H9 (cell line): ENCODE data around the gene PRKCI. TPM values are rescaled to one million over a fixed set of nuclear protein-coding genes. Genes with fewer than 3 reads are reported as not detected.

Experiments
- DNase-seq: peaks from one replicate; pipeline ENCODE4 v3.0.0-alpha.2; 2017
- H2AFZ ChIP-seq: one replicate; pipeline ENCODE4 v1.6.1; 2013; ENCODE audit warnings: mild to moderate bottlenecking, low read length, control low read depth, moderate library complexity
- H2AK5ac ChIP-seq: 2 replicates; pipeline ENCODE4 v1.6.1; 2013; ENCODE audit warnings: low read length, control low read depth, mixed read lengths; ENCODE audit not compliant: insufficient read length
- H2BK120ac ChIP-seq: one replicate; pipeline ENCODE4 v1.6.1; 2013; ENCODE audit warnings: low read depth, mild to moderate bottlenecking, low read length, control low read depth, inconsistent platforms; ENCODE audit not compliant: poor library complexity, severe bottlenecking
- H2BK12ac ChIP-seq: 2 replicates; pipeline ENCODE4 v1.6.1; 2013; ENCODE audit warnings: low read length, control low read depth, mixed read lengths, low read depth; ENCODE audit not compliant: insufficient read length
- H2BK15ac ChIP-seq: 2 replicates; pipeline ENCODE4 v1.6.1; 2013; ENCODE audit warnings: low read depth, low read length, control low read depth
- H2BK20ac ChIP-seq: one replicate; pipeline ENCODE4 v1.6.1; 2013; ENCODE audit warnings: low read depth, mild to moderate bottlenecking, low read length, control low read depth, inconsistent platforms; ENCODE audit not compliant: poor library complexity, severe bottlenecking
- H2BK5ac ChIP-seq: 2 replicates; pipeline ENCODE4 v1.6.1; 2013; ENCODE audit warnings: low read length, control low read depth, mixed read lengths; ENCODE audit not compliant: insufficient read length
- H3K14ac ChIP-seq: 2 replicates; pipeline ENCODE4 v1.6.1; 2013; ENCODE audit warnings: low read length, control low read depth; ENCODE audit not compliant: insufficient read depth
- H3K18ac ChIP-seq: 2 replicates; pipeline ENCODE4 v1.6.1; 2013; ENCODE audit warnings: low read depth, mild to moderate bottlenecking, mixed read lengths, low read length, control low read depth; ENCODE audit not compliant: insufficient read length
- H3K23ac ChIP-seq: 2 replicates; pipeline ENCODE4 v1.6.1; 2013; ENCODE audit warnings: low read length, control low read depth, mixed read lengths, low read depth; ENCODE audit not compliant: insufficient read length
- H3K23me2 ChIP-seq: 2 replicates; pipeline ENCODE4 v1.6.1; 2013; ENCODE audit warnings: low read depth, mild to moderate bottlenecking, mixed read lengths, low read length, control low read depth; ENCODE audit not compliant: insufficient read length, poor library complexity, severe bottlenecking
- H3K27ac ChIP-seq: 2 replicates; pipeline ENCODE4 v1.5.1; 2013; ENCODE audit warnings: low read length, control low read depth, mixed read lengths, low read depth; ENCODE audit not compliant: insufficient read length
- H3K27me3 ChIP-seq: 2 replicates; pipeline ENCODE4 v1.6.1; 2013; ENCODE audit warnings: low read length, control low read depth, inconsistent platforms; ENCODE audit not compliant: insufficient read depth
- H3K4ac ChIP-seq: 2 replicates; pipeline ENCODE4 v1.6.1; 2013; ENCODE audit warnings: low read depth, mild to moderate bottlenecking, control low read depth, inconsistent platforms, low read length, moderate library complexity
- H3K4me1 ChIP-seq: 2 replicates; pipeline ENCODE4 v1.6.1; 2013; ENCODE audit warnings: low read length, control low read depth, inconsistent platforms; ENCODE audit not compliant: insufficient read depth
- H3K4me2 ChIP-seq: 2 replicates; pipeline ENCODE4 v1.6.1; 2013; ENCODE audit warnings: low read length, control low read depth, mixed read lengths; ENCODE audit not compliant: insufficient read length, insufficient read depth
- H3K56ac ChIP-seq: 2 replicates; pipeline ENCODE4 v1.6.1; 2013; ENCODE audit warnings: low read depth, mild to moderate bottlenecking, mixed read lengths, low read length, control low read depth; ENCODE audit not compliant: insufficient read length
- H3K79me1 ChIP-seq: 2 replicates; pipeline ENCODE4 v1.6.1; 2013; ENCODE audit warnings: low read depth, mild to moderate bottlenecking, moderate library complexity, low read length, control low read depth, inconsistent platforms; ENCODE audit not compliant: insufficient read depth, poor library complexity, severe bottlenecking
- H3K79me2 ChIP-seq: 2 replicates; pipeline ENCODE4 v1.6.1; 2013; ENCODE audit warnings: low read length, control low read depth, inconsistent platforms; ENCODE audit not compliant: insufficient read depth
- H3K9ac ChIP-seq: 2 replicates; pipeline ENCODE4 v1.6.1; 2013; ENCODE audit warnings: low read length, control low read depth, mixed read lengths; ENCODE audit not compliant: insufficient read length; ENCODE audit errors: extremely low read depth
- H3K9me3 ChIP-seq: one replicate; pipeline ENCODE4 v1.6.1; 2013; ENCODE audit warnings: low read depth, low read length, inconsistent platforms; ENCODE audit not compliant: control insufficient read depth
- H3T11ph ChIP-seq: one replicate; pipeline ENCODE4 v1.6.1; 2013; ENCODE audit warnings: mild to moderate bottlenecking, low read length, control low read depth, inconsistent platforms
- H4K20me1 ChIP-seq: one replicate; pipeline ENCODE4 v1.6.1; 2013; ENCODE audit not compliant: control insufficient read depth, insufficient read length, insufficient read depth
- H4K5ac ChIP-seq: 2 replicates; pipeline ENCODE4 v1.6.1; 2013; ENCODE audit warnings: low read depth, mild to moderate bottlenecking, mixed read lengths, low read length, control low read depth; ENCODE audit not compliant: insufficient read length
- H4K8ac ChIP-seq: replicated peaks from 2 replicates; pipeline ENCODE4 v1.6.1; 2013; ENCODE audit warnings: low read length, control low read depth, mixed read lengths, low read depth; ENCODE audit not compliant: insufficient read length
- H4K91ac ChIP-seq: 2 replicates; pipeline ENCODE4 v1.6.1; 2013; ENCODE audit warnings: low read depth, mild to moderate bottlenecking, moderate library complexity, mixed read lengths, low read length, control low read depth; ENCODE audit not compliant: insufficient read length
- H3K27ac Mint-ChIP-seq, 3 experiments: 2 replicates in 2 of 3; 3 replicates in 1 of 3; pipeline ENCODE4 v1.8.0; 2020 to 2021; ENCODE audit warnings: mixed read lengths in 3 of 3, mild to moderate bottlenecking in 1 of 3, moderate library complexity in 1 of 3
- H3K27me3 Mint-ChIP-seq: 2 replicates; pipeline ENCODE4 v1.8.0; 2021; ENCODE audit warnings: low read depth, mild to moderate bottlenecking, moderate library complexity, mixed read lengths
- H3K36me3 Mint-ChIP-seq, 3 experiments: 2 replicates in 2 of 3; 3 replicates in 1 of 3; pipeline ENCODE4 v1.8.0; 2020 to 2021; ENCODE audit warnings: low read depth in 3 of 3, mixed read lengths in 3 of 3; ENCODE audit not compliant: insufficient read depth in 1 of 3
- H3K4me1 Mint-ChIP-seq, 2 experiments: 2 replicates each; pipeline ENCODE4 v1.8.0; 2020; ENCODE audit warnings: mixed read lengths in 2 of 2
- H3K4me3 Mint-ChIP-seq, 2 experiments: 2 replicates in 1 of 2; 3 replicates in 1 of 2; pipeline ENCODE4 v1.8.0; 2020 to 2021; ENCODE audit warnings: mild to moderate bottlenecking in 2 of 2, mixed read lengths in 2 of 2, moderate library complexity in 1 of 2
- H3K9me3 Mint-ChIP-seq, 2 experiments: 2 replicates in 1 of 2; 3 replicates in 1 of 2; pipeline ENCODE4 v1.8.0; 2020; ENCODE audit warnings: mild to moderate bottlenecking in 2 of 2, mixed read lengths in 2 of 2, moderate library complexity in 1 of 2
- CTCF ChIP-seq: fragments of 200-600 bp; sonication (generic); conservative IDR thresholded peaks from 3 replicates; pipeline ENCODE4 v1.8.0; 2021; ENCODE audit warnings: antibody characterized with exemption, mild to moderate bottlenecking
- WGBS: extraction: QIAGEN DNeasy Blood & Tissue Kit; methylation state at CpG from one replicate; pipeline ENCODE4 v1.1.7; 2013; ENCODE audit warnings: missing lambda C conversion rate, low lambda C conversion rate, mixed read lengths; ENCODE audit not compliant: insufficient read length; ENCODE audit errors: extremely low coverage; 5-methylcytosine and 5-hydroxymethylcytosine counted together
- total RNA-seq: library from RNA; stranded (reverse); gene quantifications from 2 replicates; pipeline ENCODE4 v1.2.1, GENCODE V29; 2021

The PRKCI gene
- total RNA-seq, 1 experiment from 2014 or later = 71.1 TPM

DNA sequence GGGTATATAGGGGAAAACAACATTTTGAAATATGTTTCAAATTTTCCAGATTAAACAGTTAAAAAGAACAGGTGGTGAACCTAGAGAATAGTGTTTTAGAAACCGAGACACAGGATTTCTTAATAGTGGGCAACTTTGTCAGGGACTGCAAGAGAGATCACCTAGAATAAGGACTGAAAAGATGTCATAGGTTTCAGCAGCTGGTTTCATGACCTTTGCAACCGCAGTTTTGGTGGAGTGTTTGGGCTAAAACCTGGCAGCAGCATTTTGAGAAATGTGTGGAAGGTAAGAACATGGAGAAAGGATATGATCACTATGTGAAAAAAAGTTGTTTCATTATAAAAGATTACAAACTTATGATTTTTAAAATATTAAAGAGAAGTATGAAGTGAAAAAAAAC lies 34.9 kb downstream of the PRKCI start:
- Mint-ChIP-seq H3K27ac (peak overlapping the region in 2 of 3 experiments; percentile 11 to 76; a peak in 2 of 7 replicates), H3K4me1 (peaks cover 24% of the 10 kb centered on the region in 2 experiments), H3K36me3 (peaks cover 52 to 59% (median 56%) of the 10 kb centered on the region in 3 experiments), H3K27me3 (no peaks in the 10 kb centered on the region), H3K9me3 (no peaks in the 10 kb centered on the region; a peak in 2 of 5 replicates), H3K4me3 (no peak overlapping the region)
- H3K27ac ChIP-seq = no peak overlapping the region
- no peak overlapping the region for H2AK5ac ChIP-seq
- no peaks in the 10 kb centered on the region; the same call in 1 of the 2 replicates for H3K79me2 ChIP-seq
- H4K5ac ChIP-seq = no peak overlapping the region
- TF ChIP-seq CTCF = no peak
- no peak overlapping the region for H3K56ac ChIP-seq
- no peak overlapping the region for H3K9ac ChIP-seq
- H2BK5ac ChIP-seq = no peak overlapping the region
- H3K14ac ChIP-seq = no peak overlapping the region
- no peaks in the 10 kb centered on the region for H3K23me2 ChIP-seq
- H2BK12ac ChIP-seq = no peak overlapping the region
- H3K4me1 ChIP-seq = no peaks in the 10 kb centered on the region; the same call in 1 of the 2 replicates
- no peak overlapping the region for H3K23ac ChIP-seq
- no peaks in the 10 kb centered on the region for H4K20me1 ChIP-seq
- H2BK15ac ChIP-seq = no peak overlapping the region
- H2BK120ac ChIP-seq = no peak overlapping the region
- H3K4me2 ChIP-seq = no peak overlapping the region
- H3K9me3 ChIP-seq = no peaks in the 10 kb centered on the region
- no peak overlapping the region for H2AFZ ChIP-seq
- DNase-seq = no peak
- no peak overlapping the region for H2BK20ac ChIP-seq
- no peaks in the 10 kb centered on the region for H3K27me3 ChIP-seq
- WGBS = no CpG with 5 or more reads among the region's 2 CpGs
- H3K18ac ChIP-seq = no peak overlapping the region
- no peak overlapping the region for H3K4ac ChIP-seq
- H4K8ac ChIP-seq = no peak overlapping the region
- H3T11ph ChIP-seq = no peak overlapping the region
- H3K79me1 ChIP-seq = peaks cover 10% of the 10 kb centered on the region
- no peak overlapping the region for H4K91ac ChIP-seq
